Lung (tissue), 12 donors: ENCODE results near the gene HIKESHI. TPM values are rescaled to one million over a fixed set of nuclear protein-coding genes. Genes with fewer than 3 reads are reported as not detected.

Experiments used
- ATAC-seq: fragments of 200-7000 bp; cut with Tn5 transposase; one replicate; pipeline ENCODE4 v1.9.1; 2020; ENCODE audit warnings: moderate number of reproducible peaks; ENCODE audit not compliant: insufficient read depth, low FRiP score
- DNase-seq, 3 donors: peaks; one replicate each; pipeline ENCODE4 v3.0.0-alpha.2; 2013 to 2017
- H3K27ac ChIP-seq, 2 donors: one replicate each; pipeline ENCODE4 v1.5.1; 2013; ENCODE audit warnings: mild to moderate bottlenecking in 2 of 2, moderate library complexity in 2 of 2, control low read depth in 1 of 2, inconsistent platforms in 1 of 2, low read depth in 1 of 2, low read length in 1 of 2
- H3K27me3 ChIP-seq, 3 donors: one replicate each; pipeline ENCODE4 v1.5.1; 2013; ENCODE audit warnings: low read length in 2 of 3; ENCODE audit not compliant: control insufficient read depth in 3 of 3, insufficient read depth in 3 of 3
- H3K36me3 ChIP-seq, 4 donors: one replicate each; pipeline ENCODE4 v1.5.1; 2013; ENCODE audit warnings: low read length in 4 of 4, mild to moderate bottlenecking in 1 of 4, moderate library complexity in 1 of 4; ENCODE audit not compliant: control insufficient read depth in 4 of 4, insufficient read depth in 4 of 4
- H3K4me1 ChIP-seq, 5 donors: one replicate each; pipeline ENCODE4 v1.5.1; 2013; ENCODE audit warnings: low read length in 5 of 5, mild to moderate bottlenecking in 2 of 5, moderate library complexity in 1 of 5; ENCODE audit not compliant: control insufficient read depth in 5 of 5, insufficient read depth in 5 of 5
- H3K4me3 ChIP-seq: one replicate; pipeline ENCODE4 v1.5.1; 2013; ENCODE audit warnings: mild to moderate bottlenecking, control low read depth, moderate library complexity
- H3K9ac ChIP-seq, 2 donors: one replicate each; pipeline ENCODE4 v1.5.1; 2013; ENCODE audit warnings: low read length in 2 of 2, control low read depth in 1 of 2; ENCODE audit not compliant: insufficient read depth in 1 of 2
- H3K9me3 ChIP-seq, 4 donors: one replicate each; pipeline ENCODE4 v1.5.1; 2013; ENCODE audit warnings: low read length in 3 of 4, mild to moderate bottlenecking in 1 of 4, moderate library complexity in 1 of 4; ENCODE audit not compliant: control insufficient read depth in 4 of 4, insufficient read depth in 3 of 4
- CTCF ChIP-seq: IDR thresholded peaks from 2 replicates; pipeline ENCODE4 v1.5.1; 2012; ENCODE audit warnings: mild to moderate bottlenecking; ENCODE audit errors: control extremely low read depth, extremely low read depth
- WGBS, 2 donors: extraction: QIAGEN DNeasy Blood & Tissue Kit; methylation state at CpG; one replicate each; pipeline ENCODE4 v1.1.7; 2013; 5-methylcytosine and 5-hydroxymethylcytosine counted together
- polyA plus RNA-seq, 2 donors: library from polyadenylated mRNA; stranded (reverse); fragments of 200-250 nt; gene quantifications; one replicate each; pipeline ENCODE4 v1.2.1, GENCODE V29; 2013
- total RNA-seq, 2 donors: library from RNA; depleted of rRNA in 1 of 2; stranded (reverse); fragments of >200 nt in 1 of 2; gene quantifications; one replicate each; pipeline ENCODE4 v1.2.1, GENCODE V29; 2014 to 2021
- donor health status: control.
- donor health status: control.
- donor health status: Bipolar disorder and iron deficiency.
- donor health status: healthy.
- donor health status: DM: yes; HTN: yes; CAD: no.

The HIKESHI gene
- total and polyA plus RNA-seq, 4 donors: 27.0 to 37.1 (median 32.6) TPM

DNA sequence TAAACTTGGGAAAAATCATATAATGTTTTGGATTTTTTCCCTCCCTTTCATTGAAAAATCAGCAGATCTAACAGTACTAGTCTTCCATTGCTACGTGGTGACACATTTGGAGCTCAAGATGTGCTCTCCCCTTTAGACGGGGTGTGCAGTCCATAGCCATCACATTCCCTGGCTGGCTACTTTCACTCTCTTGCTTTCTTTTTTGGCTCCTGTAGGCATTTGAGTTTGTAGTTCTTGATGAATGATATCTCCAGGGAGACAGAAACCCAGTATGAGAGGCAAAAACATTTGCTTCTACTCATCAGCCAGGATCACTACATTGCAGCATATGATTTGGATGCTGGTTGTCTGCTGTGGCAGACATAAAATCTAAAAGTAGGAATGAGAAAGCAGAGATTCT lies 84.7 kb downstream of the HIKESHI start:
- H3K9ac ChIP-seq: no peak overlapping the region
- H3K27me3 ChIP-seq: no peaks in the 10 kb centered on the region
- ATAC-seq (no peak), DNase-seq (no peak)
- no peak for TF ChIP-seq CTCF
- H3K4me1 ChIP-seq: peaks cover 0 to 5% (median 0%) of the 10 kb centered on the region in 5 donors
- no peaks in the 10 kb centered on the region for H3K36me3 ChIP-seq
- no peaks in the 10 kb centered on the region for H3K9me3 ChIP-seq
- no peak overlapping the region for H3K27ac ChIP-seq
- no peak overlapping the region for H3K4me3 ChIP-seq
- 86 to 87% methylated on average over 2 of the region's 2 CpGs for WGBS, 2 donors

GRCh38 chr11:86388198-86388597 lies 86.2 kb downstream of the HIKESHI start:
- H3K27me3 ChIP-seq: no peaks in the 10 kb centered on the region
- TF ChIP-seq CTCF: no peak
- no peak overlapping the region for H3K27ac ChIP-seq
- H3K9me3 ChIP-seq: no peaks in the 10 kb centered on the region
- H3K36me3 ChIP-seq: no peaks in the 10 kb centered on the region
- ATAC-seq (no peak), DNase-seq (no peak)
- 72 to 75% methylated on average over 4 of the region's 4 CpGs for WGBS, 2 donors
- no peak overlapping the region for H3K4me3 ChIP-seq
- H3K9ac ChIP-seq: no peak overlapping the region
- H3K4me1 ChIP-seq: peaks cover 0 to 5% (median 0%) of the 10 kb centered on the region in 5 donors

DNA sequence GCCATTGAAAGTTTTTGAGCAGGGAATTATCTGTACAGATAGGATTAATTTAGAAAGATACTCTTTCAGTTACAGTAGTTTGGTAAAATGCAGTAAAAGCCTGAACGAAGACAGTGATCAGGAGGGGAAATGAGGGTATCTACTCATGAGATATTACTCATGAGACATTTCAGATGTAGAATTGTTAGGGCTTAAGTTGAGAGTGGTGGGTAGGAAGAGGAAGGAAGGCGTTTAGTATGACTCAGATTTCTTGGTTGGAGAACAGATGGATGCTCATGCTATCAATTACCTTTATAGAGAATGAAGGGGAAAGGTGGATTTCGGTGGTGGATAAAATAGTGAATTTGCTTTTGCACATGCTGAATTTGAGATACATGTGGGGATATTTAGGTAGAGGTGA lies 88.4 kb downstream of the HIKESHI start:
- H3K4me1 ChIP-seq: peaks cover 0 to 5% (median 0%) of the 10 kb centered on the region in 5 donors
- ATAC-seq (no peak), DNase-seq (no peak)
- H3K9me3 ChIP-seq: no peaks in the 10 kb centered on the region
- H3K36me3 ChIP-seq: no peaks in the 10 kb centered on the region
- 89 to 92% methylated on average over 3 of the region's 3 CpGs for WGBS, 2 donors
- H3K9ac ChIP-seq: no peak overlapping the region
- H3K27me3 ChIP-seq: no peaks in the 10 kb centered on the region
- no peak overlapping the region for H3K27ac ChIP-seq
- H3K4me3 ChIP-seq: no peak overlapping the region
- TF ChIP-seq CTCF: no peak

- DNase-seq (no peak), ATAC-seq (no peak)
- TF ChIP-seq CTCF: no peak
- H3K4me3 ChIP-seq: no peak overlapping the region
- H3K27ac ChIP-seq: no peak overlapping the region
- no peaks in the 10 kb centered on the region for H3K4me1 ChIP-seq
- no peaks in the 10 kb centered on the region for H3K36me3 ChIP-seq
- no peaks in the 10 kb centered on the region for H3K9me3 ChIP-seq
- 53 to 58% methylated on average over 6 of the region's 6 CpGs for WGBS, 2 donors
- H3K9ac ChIP-seq: no peak overlapping the region
- H3K27me3 ChIP-seq: no peaks in the 10 kb centered on the region
Observed at GRCh38 chr11:86395061-86395551, 93.1 kb downstream of the HIKESHI start.
